T1000 (cell line): ENCODE data around the gene OBSCN.

Source experiments
- DNase-seq: peaks from one replicate; lab custom pipeline; 2025; ENCODE audit warnings: mixed read lengths; lab: John Stamatoyannopoulos, UW

OBSCN gene

DNA sequence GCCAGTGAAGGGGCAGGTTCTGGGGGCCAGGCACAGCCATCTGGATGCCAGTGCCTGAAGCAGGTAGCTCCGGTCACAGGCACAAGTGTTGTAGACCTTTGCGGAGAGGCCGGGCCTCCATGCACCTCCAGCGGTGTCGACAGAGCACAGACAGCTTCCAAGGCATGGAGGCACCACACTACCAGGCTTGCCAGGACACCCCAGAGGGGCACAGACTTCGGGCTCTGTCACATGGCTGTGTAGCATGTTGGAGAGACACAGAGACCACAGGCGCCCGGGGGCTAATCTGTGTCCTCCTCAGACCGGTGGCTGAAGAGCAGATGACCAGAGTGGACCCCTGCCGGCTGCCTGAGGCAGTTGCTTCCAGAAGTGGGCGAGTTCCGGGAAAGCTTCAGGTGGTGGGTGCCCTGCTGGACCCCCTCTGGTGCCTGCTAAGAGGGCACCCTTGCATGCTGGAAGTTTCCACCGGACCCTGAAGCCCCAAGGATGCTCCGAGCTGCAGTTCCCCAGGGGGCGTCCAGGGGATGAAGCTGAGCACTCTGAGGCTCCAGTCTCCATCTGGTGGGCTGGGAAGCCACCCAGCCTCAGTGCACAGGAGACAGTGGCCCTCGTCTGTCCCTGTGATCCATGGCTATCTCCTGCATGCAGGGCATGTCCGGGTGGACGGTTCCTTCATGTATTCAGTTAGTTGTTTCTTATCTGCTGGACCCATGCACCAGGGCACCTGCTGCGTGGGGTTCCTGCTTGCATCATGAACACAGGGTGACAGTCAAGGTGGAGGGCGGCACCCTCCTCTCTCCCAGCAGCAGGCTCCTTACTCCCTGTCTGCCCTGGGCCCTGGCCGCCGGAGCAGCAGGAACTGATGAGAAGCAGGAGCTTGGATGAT is 82.4 kb downstream of the OBSCN start:
- DNase-seq = no peak

DNA sequence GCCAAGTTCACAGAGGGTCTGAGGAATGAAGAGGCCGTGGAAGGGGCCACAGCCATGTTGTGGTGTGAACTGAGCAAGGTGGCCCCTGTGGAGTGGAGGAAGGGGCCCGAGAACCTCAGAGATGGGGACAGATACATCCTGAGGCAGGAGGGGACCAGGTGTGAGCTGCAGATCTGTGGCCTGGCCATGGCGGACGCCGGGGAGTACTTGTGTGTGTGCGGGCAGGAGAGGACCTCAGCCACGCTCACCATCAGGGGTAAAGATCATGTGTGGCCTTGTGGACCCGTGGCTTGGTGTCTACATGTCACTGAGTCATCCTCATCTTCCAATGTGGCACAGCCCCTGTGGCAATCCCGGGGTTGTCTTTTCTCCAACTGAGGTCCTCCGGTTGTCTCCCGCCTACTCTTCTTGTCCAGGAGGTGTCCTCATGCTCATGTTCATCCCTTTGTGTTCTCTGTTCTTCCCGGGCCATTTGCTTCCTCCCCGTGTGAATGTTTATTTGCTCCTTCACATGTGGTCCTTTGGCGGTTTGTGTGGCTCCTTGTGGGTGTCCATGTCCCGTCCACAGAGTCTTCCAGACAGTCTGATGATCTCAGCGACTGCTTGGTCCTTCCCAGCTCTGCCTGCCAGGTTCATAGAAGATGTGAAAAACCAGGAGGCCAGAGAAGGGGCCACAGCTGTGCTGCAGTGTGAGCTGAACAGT is 84.2 kb downstream of the OBSCN start:
- no peak for DNase-seq

GRCh38 chr1:228292609-228292911 is 84.7 kb downstream of the OBSCN start:
- no peak for DNase-seq

- DNase-seq = no peak
Observed at GRCh38 chr1:228293393-228293792, 85.5 kb downstream of the OBSCN start.

DNA sequence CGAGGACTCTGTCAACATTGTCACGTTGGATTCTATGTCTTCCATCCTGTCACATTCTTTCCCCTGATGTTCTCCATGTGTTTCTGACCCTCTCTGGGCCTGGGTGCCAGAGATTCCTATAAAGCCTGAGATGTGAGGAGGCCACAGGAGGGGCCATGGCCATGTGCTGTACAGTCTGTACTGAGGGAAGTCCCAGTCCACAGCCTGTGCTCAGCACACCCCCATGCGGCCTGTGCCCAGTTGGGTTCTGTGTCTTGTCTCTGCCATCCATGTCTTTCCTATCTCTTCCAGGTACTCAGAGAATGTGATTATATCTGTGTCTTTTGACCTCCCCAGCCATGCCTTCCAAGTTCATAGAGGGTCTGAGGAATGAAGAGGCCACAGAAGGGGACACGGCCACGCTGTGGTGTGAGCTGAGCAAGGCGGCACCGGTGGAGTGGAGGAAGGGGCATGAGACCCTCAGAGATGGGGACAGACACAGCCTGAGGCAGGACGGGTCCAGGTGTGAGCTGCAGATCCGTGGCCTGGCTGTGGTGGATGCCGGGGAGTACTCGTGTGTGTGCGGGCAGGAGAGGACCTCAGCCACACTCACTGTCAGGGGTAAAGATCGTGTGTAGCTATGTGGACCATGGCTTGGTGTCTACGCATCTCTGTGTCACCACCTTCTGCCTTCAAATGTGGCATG is 86.1 kb downstream of the OBSCN start:
- DNase-seq = no peak

- DNase-seq = no peak
Observed at GRCh38 chr1:228294717-228295116, 86.9 kb downstream of the OBSCN start.

DNA sequence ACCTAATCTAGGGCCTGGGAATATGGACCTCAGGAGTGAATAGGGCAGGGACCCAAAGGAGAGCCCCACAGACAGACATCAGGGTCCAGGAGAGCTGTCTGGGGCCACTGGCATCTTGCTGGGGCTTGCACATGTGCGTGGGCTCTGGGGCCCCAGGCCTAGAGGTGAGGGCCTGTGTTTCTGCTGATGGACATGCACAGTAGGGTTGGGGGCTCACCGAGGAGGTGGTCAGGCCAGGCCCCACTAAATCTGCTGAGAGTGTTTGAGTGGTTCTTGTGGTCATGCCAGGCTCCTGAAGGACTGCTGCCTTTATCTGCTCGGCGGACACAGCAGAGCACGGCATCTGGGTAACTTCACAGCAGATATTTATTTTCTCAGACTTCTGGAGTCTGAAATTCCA is 87.4 kb downstream of the OBSCN start:
- DNase-seq = no peak

GRCh38 chr1:228295981-228296380 is 88.1 kb downstream of the OBSCN start:
- no peak for DNase-seq

DNA sequence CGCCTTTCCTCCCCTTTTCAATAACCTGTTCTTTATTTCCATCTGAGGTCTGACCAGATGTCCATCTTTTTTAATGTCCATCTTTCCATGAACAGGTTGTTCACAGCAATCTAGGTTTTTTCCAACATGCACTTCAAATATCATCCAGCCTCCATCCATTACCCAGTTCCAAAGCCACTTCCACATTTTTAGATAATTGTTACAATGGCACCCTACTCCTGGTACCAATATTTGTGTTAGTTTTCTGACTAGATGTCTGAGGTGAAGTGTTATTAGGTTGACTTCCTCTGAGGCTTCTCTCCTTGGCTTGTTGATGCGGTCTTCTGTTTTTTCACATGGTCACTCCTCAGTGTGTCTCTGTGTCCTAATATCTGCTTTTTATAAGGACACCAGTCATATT is 89.4 kb downstream of the OBSCN start:
- no peak for DNase-seq

- DNase-seq = no peak
Observed at GRCh38 chr1:228297822-228298221, 90.0 kb downstream of the OBSCN start.

- no peak for DNase-seq
Observed at GRCh38 chr1:228298471-228298870, 90.6 kb downstream of the OBSCN start.

DNA sequence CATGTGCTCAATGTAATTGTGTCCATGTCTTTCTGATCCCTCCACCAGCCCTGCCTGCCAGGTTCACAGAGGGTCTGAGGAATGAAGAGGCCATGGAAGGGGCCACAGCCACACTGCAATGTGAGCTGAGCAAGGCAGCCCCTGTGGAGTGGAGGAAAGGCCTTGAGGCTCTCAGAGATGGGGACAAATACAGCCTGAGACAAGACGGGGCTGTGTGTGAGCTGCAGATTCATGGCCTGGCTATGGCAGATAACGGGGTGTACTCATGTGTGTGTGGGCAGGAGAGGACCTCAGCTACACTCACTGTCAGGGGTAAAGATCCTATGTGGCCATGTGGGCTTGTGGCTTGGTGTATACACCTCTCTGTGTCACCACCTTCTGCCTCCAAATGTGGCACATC is 91.4 kb downstream of the OBSCN start:
- no peak for DNase-seq

DNA sequence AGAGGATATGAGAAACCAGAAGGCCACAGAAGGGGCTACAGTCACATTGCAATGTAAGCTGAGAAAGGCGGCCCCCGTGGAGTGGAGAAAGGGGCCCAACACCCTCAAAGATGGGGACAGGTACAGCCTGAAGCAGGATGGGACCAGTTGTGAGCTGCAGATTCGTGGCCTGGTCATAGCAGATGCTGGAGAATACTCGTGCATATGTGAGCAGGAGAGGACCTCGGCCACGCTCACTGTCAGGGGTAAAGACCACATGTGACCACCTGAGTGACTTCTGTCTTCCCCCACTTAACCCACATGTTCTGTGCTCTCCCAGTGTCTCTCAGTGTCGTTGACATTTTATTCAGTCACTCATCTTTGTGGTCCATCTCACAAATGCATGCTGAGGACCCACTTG is 92.1 kb downstream of the OBSCN start:
- no peak for DNase-seq

DNA sequence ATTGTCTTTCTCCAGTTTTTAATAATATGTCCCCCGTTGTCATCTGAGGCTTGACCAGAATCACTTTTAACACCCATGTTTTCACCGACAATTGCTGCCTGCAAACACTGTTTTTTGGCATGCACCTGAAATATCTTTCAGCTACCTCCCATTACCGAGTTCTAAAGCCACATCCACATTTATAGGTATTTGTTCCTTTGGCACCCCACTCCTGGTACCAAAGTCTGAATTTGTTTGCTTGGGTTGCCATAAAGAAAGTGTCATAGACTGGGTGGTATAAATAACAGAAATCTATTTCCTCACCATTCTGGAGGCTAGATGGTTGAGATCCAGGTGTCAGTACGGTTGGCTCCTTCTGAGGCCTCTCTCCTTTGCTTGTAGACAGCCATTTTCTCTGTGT is 94.2 kb downstream of the OBSCN start:
- no peak for DNase-seq

DNA sequence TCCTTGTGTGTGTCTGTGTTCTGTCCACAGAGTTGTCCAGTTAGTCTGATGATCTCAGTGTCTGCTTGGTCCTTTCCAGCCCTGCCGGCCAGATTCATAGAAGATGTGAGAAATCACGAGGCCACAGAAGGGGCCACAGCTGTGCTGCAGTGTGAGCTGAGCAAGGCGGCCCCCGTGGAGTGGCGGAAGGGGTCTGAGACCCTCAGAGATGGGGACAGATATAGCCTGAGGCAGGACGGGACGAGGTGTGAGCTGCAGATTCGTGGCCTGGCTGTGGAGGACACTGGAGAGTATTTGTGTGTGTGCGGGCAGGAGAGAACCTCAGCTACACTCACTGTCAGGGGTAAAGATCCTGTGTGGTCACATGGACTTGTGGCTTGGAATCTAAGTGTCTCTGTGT is 95.8 kb downstream of the OBSCN start:
- no peak for DNase-seq

GRCh38 chr1:228304225-228304624 is 96.4 kb downstream of the OBSCN start:
- DNase-seq = no peak

- DNase-seq = no peak
Observed at GRCh38 chr1:228304766-228305395, 97.0 kb downstream of the OBSCN start.

DNA sequence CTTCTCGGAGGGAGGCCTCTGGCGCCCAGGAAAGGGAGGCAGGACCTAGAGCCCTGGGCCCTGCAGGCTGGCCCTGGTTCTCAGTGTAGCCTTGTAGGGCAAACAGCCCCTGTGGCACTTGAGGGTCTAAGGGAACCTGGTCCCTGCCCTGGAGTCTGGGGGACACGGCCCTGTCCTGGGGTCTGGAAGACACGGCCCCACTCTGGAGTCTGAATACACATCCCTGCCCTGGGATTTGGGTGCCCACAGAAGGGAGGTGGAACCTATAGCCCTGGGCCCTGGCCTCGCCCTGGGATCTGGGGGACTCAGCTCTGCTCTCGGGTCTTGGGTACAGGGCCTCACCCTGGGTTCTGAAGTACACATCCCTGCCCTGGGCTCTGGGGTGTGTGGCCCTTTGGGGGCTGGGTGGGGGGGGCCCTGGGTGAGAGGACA is 97.9 kb downstream of the OBSCN start:
- no peak for DNase-seq

GRCh38 chr1:228306275-228307217 is 98.7 kb downstream of the OBSCN start:
- DNase-seq = no peak

DNA sequence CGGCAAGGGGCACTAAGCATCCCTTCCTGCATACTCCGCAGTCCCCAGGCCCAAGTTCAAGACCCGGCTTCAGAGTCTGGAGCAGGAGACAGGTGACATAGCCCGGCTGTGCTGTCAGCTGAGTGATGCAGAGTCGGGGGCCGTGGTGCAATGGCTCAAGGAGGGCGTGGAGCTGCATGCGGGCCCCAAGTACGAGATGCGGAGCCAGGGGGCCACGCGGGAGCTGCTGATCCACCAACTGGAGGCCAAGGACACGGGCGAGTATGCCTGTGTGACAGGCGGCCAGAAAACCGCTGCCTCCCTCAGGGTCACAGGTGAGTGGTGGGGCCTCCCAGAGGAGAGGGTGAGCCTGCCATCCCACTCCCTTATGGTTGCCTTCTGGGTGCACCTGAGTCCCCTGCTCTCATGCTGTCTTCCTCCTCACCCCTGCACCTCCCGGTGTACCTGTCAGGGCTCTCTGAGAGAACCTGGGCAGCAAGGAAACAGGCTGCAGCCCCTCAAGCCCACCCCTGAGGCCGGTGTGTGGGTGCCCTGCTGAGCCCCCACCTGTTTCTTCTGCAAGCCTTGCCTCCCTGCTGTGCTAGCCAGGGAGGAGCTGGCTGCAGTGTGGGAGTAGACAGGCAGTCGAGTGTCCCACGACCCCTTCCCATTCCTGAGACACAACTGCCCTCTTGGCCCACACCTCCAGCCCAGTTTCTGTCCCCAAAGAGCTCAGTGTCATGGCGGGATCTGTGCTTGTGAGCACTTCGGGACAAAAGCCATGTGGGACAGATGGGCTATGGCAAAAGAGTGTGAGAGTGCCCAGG is 99.6 kb downstream of the OBSCN start:
- DNase-seq = no peak
